Ovary (tissue), 10 donors: Measurements from ENCODE around the gene TCERG1L. TPM values are rescaled to one million over a fixed set of nuclear protein-coding genes. Genes with fewer than 3 reads are reported as not detected.

Experiments
- DNase-seq, 5 donors: peaks; one replicate each; pipeline ENCODE4 v3.0.0-alpha.2; 2019 to 2020
- H3K27ac ChIP-seq, 2 donors: fragments of 200-600 bp; one replicate each; pipeline versions ENCODE4 v1.5.1 to v1.8.0; 2019 to 2022
- H3K27me3 ChIP-seq: fragments of 200-600 bp; one replicate; pipeline ENCODE4 v1.8.0; 2022
- H3K36me3 ChIP-seq: fragments of 200-600 bp; sonication (generic); one replicate; pipeline ENCODE4 v1.5.1; 2019
- H3K4me1 ChIP-seq: one replicate; pipeline ENCODE4 v1.8.1; 2013; ENCODE audit warnings: mild to moderate bottlenecking, moderate library complexity; ENCODE audit not compliant: insufficient read depth
- H3K4me3 ChIP-seq: fragments of 200-600 bp; sonication (generic); one replicate; pipeline ENCODE4 v1.5.1; 2017
- H3K9me3 ChIP-seq, 2 donors: fragments of 200-600 bp in 1 of 2; sonication (generic) in 1 of 2; one replicate each; pipeline versions ENCODE4 v1.5.1 to v1.8.1; 2013 to 2019; ENCODE audit warnings: mild to moderate bottlenecking in 1 of 2, moderate library complexity in 1 of 2
- CTCF ChIP-seq, 3 donors: fragments of 450-650 bp in 2 of 3; fragments of 200-600 bp in 1 of 3; IDR thresholded peaks; one replicate each; pipeline versions ENCODE4 v1.5.1 to v1.8.0; 2016 to 2022; ENCODE audit warnings: antibody characterized with exemption in 3 of 3, mild to moderate bottlenecking in 1 of 3
- EP300 ChIP-seq: sonication (generic); formaldehyde crosslinking; IDR thresholded peaks from one replicate; pipeline ENCODE4 v1.6.1; 2017; ENCODE audit warnings: antibody characterized with exemption
- POLR2A ChIP-seq: fragments of 450-650 bp; IDR thresholded peaks from one replicate; pipeline ENCODE4 v1.6.1; 2017; ENCODE audit warnings: antibody characterized with exemption, mild to moderate bottlenecking, moderate library complexity
- WGBS, 3 donors: extraction: QIAGEN DNeasy Blood & Tissue Kit in 1 of 3; methylation state at CpG; one replicate each; pipeline versions ENCODE4 v1.1.5 to v1.1.7; 2013 to 2017; 5-methylcytosine and 5-hydroxymethylcytosine counted together
- intact Hi-C, 4 donors: fragments of 100-400 bp; cut with DNase I; formaldehyde crosslinking; loops; one replicate each; pipeline versions ENCODE4 v1.11.0 to v1.15.1; 2022 to 2023
- long read RNA-seq, 3 donors: library from polyadenylated mRNA in 2 of 3; unstranded in 2 of 3; transcript quantifications; one replicate each; pipeline ENCODE4 v2.0.0 and lab custom pipeline, GENCODE V29; 2021 to 2026
- polyA plus RNA-seq, 2 donors: library from polyadenylated mRNA; stranded (reverse); fragments of 200-250 nt in 1 of 2; fragments of 350-450 nt in 1 of 2; fragmentation: Illumina TruSeq in 1 of 2; extraction: RNeasy Lipid Tissue Mini Kit (QIAGEN cat#74804) in 1 of 2; gene quantifications; one replicate each; pipeline ENCODE4 v1.2.3, GENCODE V29; 2013 to 2014
- total RNA-seq, 7 donors: library from RNA; depleted of rRNA in 2 of 7; stranded (reverse); fragments of >200 nt in 2 of 7; fragmentation: NEBNext Ultra II Directional in 3 of 7; extraction: Animal tissue kit (Norgen Biotek cat#: 25700) in 3 of 7; gene quantifications; one replicate each; pipeline versions ENCODE4 v1.1.0 to v1.2.4, GENCODE V29; 2016 to 2023
- donor health status: DM: no; HTN: no; CAD: no; lungs with moderate emphysema.
- donor health status: DM: no; HTN: no; CAD: no.
- donor health status: Bipolar disorder and iron deficiency.
- donor health status: DM: yes; HTN: yes; CAD: no.
- donor health status: DM: no; HTN: no; CAD: no.
- donor health status: DM: yes; HTN: yes; CAD: no.

The TCERG1L gene
- total RNA-seq (1 to 10 TPM; 1.1 to 8.0 (median 2.5) TPM), polyA plus RNA-seq (1 to 10 TPM; 1.1 to 1.7 TPM)
- long read RNA-seq, donor 1, partial matches to known transcripts: 2 of 4 reads
- long read RNA-seq, donor 1, other reads (novel, unspliced or antisense): 2 of 4 reads
- long read RNA-seq, donor 2: 0 reads
- long read RNA-seq, donor 3, transcript TCERG1L-201 (12 exons, 2,618 nt): major isoform, 5 of 9 reads
- long read RNA-seq, donor 3, partial matches to known transcripts: 1 of 9 reads
- long read RNA-seq, donor 3, other reads (novel, unspliced or antisense): 3 of 9 reads

GRCh38 chr10:131311661-131312477 lies at the start of gene TCERG1L:
TSS of gene TCERG1L (minus strand) at chr10:131311721. CDS start at chr10:131311635, 86 bp downstream.
- no peaks in the 10 kb centered on the region for H3K27me3 ChIP-seq
- peak; percentile 35 to 63 (median 53) for DNase-seq
- 1 to 2% (median 2%) methylated on average over 36 to 101 of the region's 104 CpGs for WGBS, 3 donors
- no peaks in the 10 kb centered on the region for H3K9me3 ChIP-seq
- no peaks in the 10 kb centered on the region for H3K36me3 ChIP-seq
- TF ChIP-seq CTCF (IDR thresholded peaks at IDR 0.05): no peak
- TF ChIP-seq POLR2A: no peak
- no peak for TF ChIP-seq EP300
- H3K27ac ChIP-seq: no peak within 1 kb of the TSS
- peak within 1 kb of the TSS; percentile 28 for H3K4me3 ChIP-seq
- intact Hi-C loops: loop anchor here in 2 of 4 donors (5.0 to 10.0 kb wide), 3 partner anchors 140 to 1117 kb away; no protein-coding TSS in a partner anchor
- peaks cover 6% of the 10 kb centered on the region for H3K4me1 ChIP-seq

GRCh38 chr10:131358741-131359442 lies 47.4 kb upstream of the TCERG1L start:
- intact Hi-C loops: no loop called here
- 48 to 64% (median 61%) methylated on average over 13 of the region's 13 CpGs for WGBS, 3 donors
- Histone ChIP-seq H3K4me3 (no peak overlapping the region), H3K9me3 (no peaks in the 10 kb centered on the region), H3K27me3 (no peaks in the 10 kb centered on the region), H3K4me1 (no peaks in the 10 kb centered on the region), H3K27ac (no peak overlapping the region), H3K36me3 (no peaks in the 10 kb centered on the region)
- no peak for DNase-seq
- TF ChIP-seq CTCF (IDR thresholded peaks at IDR 0.05): no peak
- no peak for TF ChIP-seq EP300
- TF ChIP-seq POLR2A: no peak

GRCh38 chr10:131356442-131356841 lies 44.9 kb upstream of the TCERG1L start:
- TF ChIP-seq CTCF (IDR thresholded peaks at IDR 0.05) (no peak), POLR2A (no peak), EP300 (no peak)
- no peak for DNase-seq
- H3K27me3 ChIP-seq: no peaks in the 10 kb centered on the region
- H3K4me3 ChIP-seq: no peak overlapping the region
- WGBS, 3 donors: 80 to 90% (median 81%) methylated on average over 7 of the region's 7 CpGs
- intact Hi-C loops: no loop called here
- H3K36me3 ChIP-seq: no peaks in the 10 kb centered on the region
- H3K27ac ChIP-seq: no peak overlapping the region
- no peaks in the 10 kb centered on the region for H3K4me1 ChIP-seq
- no peaks in the 10 kb centered on the region for H3K9me3 ChIP-seq

GRCh38 chr10:131355881-131356280 lies 44.4 kb upstream of the TCERG1L start:
- H3K4me3 ChIP-seq: no peak overlapping the region
- no peak for DNase-seq
- H3K27me3 ChIP-seq: no peaks in the 10 kb centered on the region
- no peak overlapping the region for H3K27ac ChIP-seq
- H3K4me1 ChIP-seq: no peaks in the 10 kb centered on the region
- intact Hi-C loops: no loop called here
- H3K9me3 ChIP-seq: no peaks in the 10 kb centered on the region
- no peaks in the 10 kb centered on the region for H3K36me3 ChIP-seq
- WGBS, 3 donors: 76 to 83% (median 78%) methylated on average over 4 of the region's 4 CpGs
- TF ChIP-seq EP300 (no peak), CTCF (IDR thresholded peaks at IDR 0.05) (no peak), POLR2A (no peak)
